K562 (cell line): ENCODE results near the gene SCARF2. TPM values are rescaled to one million over a fixed set of nuclear protein-coding genes. Genes with fewer than 3 reads are reported as not detected.

ENCODE experiments used
- ATAC-seq: fragments of 200-7000 bp; cut with Tn5 transposase; 3 replicates; pipeline ENCODE4 v1.9.1; 2020; ENCODE audit warnings: moderate library complexity
- BruUV-seq: library from RNA; stranded (reverse); fragments of 400-500 nt; replicated peaks from 2 replicates; lab custom pipeline; 2021; lab: Mats Ljungman, UMichigan
- CTCF ChIA-PET: fragments of 300-600 bp; formaldehyde crosslinking; extraction: SDS; loops from one replicate; lab custom pipeline; 2021; ENCODE audit warnings: low intra/inter-chr PET ratio; lab: Yijun Ruan, JAX
- POLR2A ChIA-PET: fragments of 300-600, 350-650 bp; sonication (Branson Sonifier 250); formaldehyde crosslinking; extraction: SDS; loops from one replicate; lab custom pipeline; 2021; ENCODE audit warnings: antibody characterized with exemption, inconsistent platforms; lab: Yijun Ruan, JAX
- DNase-seq, 4 experiments: peaks; one replicate each; pipeline versions ENCODE4 v3.0.0 to v3.0.0-alpha.2; 2011 to 2018; ENCODE audit warnings: low spot score in 3 of 4, mixed read lengths in 3 of 4; ENCODE audit errors: extremely low read depth in 1 of 4
- FAIRE-seq: peaks from 2 replicates; lab custom pipeline; 2011; peaks lifted over from hg19 to GRCh38; lab: Jason Lieb, UNC
- H2AFZ ChIP-seq: 2 replicates; pipeline ENCODE4 v1.6.0; 2011; ENCODE audit warnings: low read depth, low read length, control low read depth, inconsistent platforms
- H3K27ac ChIP-seq: fragments of 200-600 bp; 3 replicates; pipeline ENCODE4 v1.8.0; 2011; ENCODE audit warnings: low read depth, mild to moderate bottlenecking, control low read depth, inconsistent platforms, low read length, moderate library complexity, mixed read lengths; ENCODE audit errors: extremely low read depth
- H3K27me3 ChIP-seq, 2 experiments: fragments of 300-600 bp in 1 of 2; 2 replicates in 1 of 2; 3 replicates in 1 of 2; pipeline versions ENCODE4 v1.6.0 to v1.8.0; 2011; ENCODE audit warnings: inconsistent platforms in 2 of 2, low read length in 2 of 2, mild to moderate bottlenecking in 1 of 2, mixed read lengths in 1 of 2, moderate library complexity in 1 of 2; ENCODE audit not compliant: control insufficient read depth in 2 of 2, insufficient read depth in 2 of 2
- H3K36me3 ChIP-seq: fragments of 300-600 bp; 3 replicates; pipeline ENCODE4 v1.8.0; 2011; ENCODE audit warnings: mild to moderate bottlenecking, low read length, inconsistent platforms; ENCODE audit not compliant: control insufficient read depth, insufficient read depth
- H3K4me1 ChIP-seq, 2 experiments: fragments of 200-600 bp in 1 of 2; replicated peaks in 1 of 2; 2 replicates in 1 of 2; 3 replicates in 1 of 2; pipeline versions ENCODE4 v1.5.1 to v1.8.0; 2011; ENCODE audit warnings: inconsistent platforms in 2 of 2, low read length in 2 of 2, mild to moderate bottlenecking in 1 of 2, mixed read lengths in 1 of 2, moderate library complexity in 1 of 2; ENCODE audit not compliant: control insufficient read depth in 2 of 2, insufficient read depth in 2 of 2
- H3K4me2 ChIP-seq: 2 replicates; pipeline ENCODE4 v1.6.1; 2011; ENCODE audit warnings: low read length, control low read depth, inconsistent platforms, mixed read lengths; ENCODE audit not compliant: insufficient read depth
- H3K4me3 ChIP-seq: fragments of 200-600 bp; sonication (generic), shearing (Covaris generic); 2 replicates; pipeline ENCODE4 v1.5.1; 2016; ENCODE audit warnings: control low read depth, inconsistent platforms
- H3K79me2 ChIP-seq: fragments of 200-600 bp; 3 replicates; pipeline ENCODE4 v1.8.0; 2011; ENCODE audit warnings: low read length, inconsistent platforms; ENCODE audit not compliant: control insufficient read depth, insufficient read depth
- H3K9ac ChIP-seq, 2 experiments: 2 replicates each; pipeline versions ENCODE4 v1.6.0 to v1.6.1; 2011; ENCODE audit warnings: low read depth in 2 of 2, low read length in 2 of 2, control low read depth in 1 of 2, inconsistent platforms in 1 of 2, mild to moderate bottlenecking in 1 of 2, mixed read lengths in 1 of 2; ENCODE audit not compliant: insufficient read depth in 1 of 2
- H3K9me1 ChIP-seq: one replicate; pipeline ENCODE4 v1.6.0; 2011; ENCODE audit warnings: inconsistent platforms, mild to moderate bottlenecking, low read length, moderate library complexity; ENCODE audit not compliant: control insufficient read depth, insufficient read depth
- H3K9me3 ChIP-seq: replicated peaks from 2 replicates; pipeline ENCODE4 v1.5.1; 2011; ENCODE audit warnings: low read depth, low read length, inconsistent platforms; ENCODE audit not compliant: control insufficient read depth, insufficient read depth
- H4K20me1 ChIP-seq: replicated peaks from 2 replicates; pipeline ENCODE4 v1.6.1; 2011; ENCODE audit warnings: low read length, inconsistent platforms, mixed read lengths; ENCODE audit not compliant: control insufficient read depth, insufficient read depth
- FOXM1 ChIP-seq, 2 experiments: fragments of 450-650 bp in 1 of 2; sonication (generic) in 1 of 2; formaldehyde crosslinking in 1 of 2; IDR thresholded peaks; 2 replicates each; pipeline versions ENCODE4 v1.6.1 to v1.9.0; 2017 to 2022; ENCODE audit warnings: low read depth in 2 of 2, mild to moderate bottlenecking in 2 of 2, missing genetic modification reagents in 1 of 2, moderate library complexity in 1 of 2
- HOXB6 ChIP-seq: fragments of 250-450 bp; sonication (Bioruptor Pico); IDR thresholded peaks from 2 replicates; pipeline ENCODE4 v1.5.1; 2022; ENCODE audit warnings: mild to moderate bottlenecking, borderline replicate concordance
- KLF1 ChIP-seq: fragments of 450-650 bp; IDR thresholded peaks from 2 replicates; pipeline ENCODE4 v1.6.1; 2016; ENCODE audit warnings: missing genetic modification characterization, missing compliant biosample characterization
- TEAD4 ChIP-seq, 2 experiments: sonication (generic) in 1 of 2; formaldehyde crosslinking in 1 of 2; IDR thresholded peaks; 2 replicates each; pipeline versions ENCODE4 v1.6.1 to v1.8.0; 2012 to 2022; ENCODE audit warnings: borderline replicate concordance in 1 of 2, inconsistent platforms in 1 of 2, low read length in 1 of 2, mild to moderate bottlenecking in 1 of 2, missing genetic modification reagents in 1 of 2
- ZNF280B ChIP-seq: fragments of 250-450 bp; sonication (Bioruptor Pico); IDR thresholded peaks from 2 replicates; pipeline ENCODE4 v1.5.1; 2021; ENCODE audit warnings: mild to moderate bottlenecking
- WGBS: fragments of 100-300 bp; shearing (Covaris generic); methylation state at CpG from one replicate; pipeline ENCODE4 v1.1.6; 2016; ENCODE audit warnings: low coverage, mixed read lengths; ENCODE audit not compliant: insufficient coverage; ENCODE audit errors: missing lambda C conversion rate; 5-methylcytosine and 5-hydroxymethylcytosine counted together
- in situ Hi-C: fragments of 300-500 bp; cut with MboI; formaldehyde crosslinking; loops from 4 replicates; pipeline ENCODE4 v1.15.0; 2018; ENCODE audit warnings: inconsistent platforms, mixed read lengths
- intact Hi-C: fragments of 100-400 bp; cut with micrococcal nuclease; formaldehyde crosslinking; loops from 2 replicates; pipeline ENCODE4 v1.14.2; 2022
- polyA plus RNA-seq, 8 experiments: library from polyadenylated mRNA; depleted of rRNA in 4 of 8; stranded (reverse) in 5 of 8; unstranded in 3 of 8; fragments of >200 nt; fragmentation: Nextera tagmentation in 2 of 8; fragmentation: Illumina TruSeq in 1 of 8; extraction: Ambion mirVana in 2 of 8; extraction: Trizol in 1 of 8; gene quantifications; 2 replicates each; pipeline versions ENCODE4 v1.2.1 to v1.2.3, GENCODE V29; 2011 to 2014; ENCODE audit warnings: inconsistent platforms in 1 of 8, missing spikeins in 1 of 8
- total RNA-seq, 7 experiments: library from RNA; depleted of rRNA in 6 of 7; stranded (reverse); fragments of >200 nt in 6 of 7; fragmentation: Illumina TruSeq in 2 of 7; extraction: Trizol in 2 of 7; gene quantifications; 2 replicates each; pipeline versions ENCODE4 v1.2.1 to v1.2.3, GENCODE V29; 2011 to 2021; ENCODE audit warnings: low replicate concordance in 1 of 7

The SCARF2 gene
- total and polyA plus RNA-seq, 9 of the 15 experiments (the other 6 are each of a cell fraction or from before 2014, with no cell fraction given) = 0.06 to 0.32 (median 0.21) TPM; not detected in 5

- in situ Hi-C loops = no loop called here
- Histone ChIP-seq H4K20me1 (no peaks in the 10 kb centered on the region), H3K36me3 (no peaks in the 10 kb centered on the region), H3K4me2 (no peak overlapping the region), H2AFZ (no peak overlapping the region), H3K9me3 (peaks cover 7% of the 10 kb centered on the region), H3K4me1 (no peaks in the 10 kb centered on the region), H3K27me3 (peaks cover 45 to 47% of the 10 kb centered on the region in 2 experiments), H3K9ac (no peak overlapping the region), H3K79me2 (no peaks in the 10 kb centered on the region), H3K27ac (no peak overlapping the region), H3K9me1 (no peaks in the 10 kb centered on the region), H3K4me3 (no peak overlapping the region)
- ATAC-seq (no peak), FAIRE-seq (no peak), DNase-seq (no peak)
- ChIA-PET POLR2A (interaction anchor here (0.7 to 4.0 kb wide), 5 partner anchors 8 to 44 kb away, joined by 3 to 32 read pairs (median 3); partner anchors contain the start of gene ZNF74), CTCF (no interaction called here)
- no TSS peak for BruUV-seq
- intact Hi-C loops = no loop called here
- no peak for TF ChIP-seq TEAD4 (IDR thresholded peaks at IDR 0.05; ENCODE audit: low read length)
- TF ChIP-seq TEAD4 (CRISPR knock-in tag; IDR thresholded peaks at IDR 0.05; ENCODE audit: borderline replicate concordance) = peak; percentile 54; the same call in 1 of the 2 replicates
- TF ChIP-seq FOXM1 (IDR thresholded peaks at IDR 0.05; ENCODE audit: low read depth) = no peak
- no peak for TF ChIP-seq FOXM1 (CRISPR knock-in tag; IDR thresholded peaks at IDR 0.05; ENCODE audit: low read depth)
- TF ChIP-seq ZNF280B (CRISPR knock-in tag) = peak; percentile 67; the same call in 1 of the 2 replicates
- peak; percentile 71 for TF ChIP-seq KLF1 (tag)
- 0 out of 2 replicates have a peak, but pooled peaks have one; percentile 41 for TF ChIP-seq HOXB6 (CRISPR knock-in tag)
- WGBS = 2% methylated on average over 6 of the region's 6 CpGs
These were observed 52.8 kb downstream of the SCARF2 start for GRCh38 chr22:20384865-20385264.
